ENCODE results near the gene MYO7B. TPM values are rescaled to one million over a fixed set of nuclear protein-coding genes. Genes with fewer than 3 reads are reported as not detected.

MYO7B gene
- polyA plus RNA-seq, 1 of the 3 experiments (the other 2 are of a cell fraction), result 0.08 TPM

- H3K79me2 ChIP-seq (ENCODE audit: insufficient read depth), result no peaks in the 10 kb centered on the region
- H3K36me3 ChIP-seq (replicated peaks in 1 of 2; ENCODE audit: control insufficient read depth in 1 of 2, insufficient read depth in 2 of 2, low read length in 1 of 2), result no peaks in the 10 kb centered on the region
- no peaks in the 10 kb centered on the region for H3F3A ChIP-seq (replicated peaks; ENCODE audit: insufficient read depth)
- no peak overlapping the region for H3K27ac ChIP-seq (ENCODE audit: low read depth in 2 of 2, low read length in 1 of 2)
- no peaks in the 10 kb centered on the region for H3K4me1 ChIP-seq (ENCODE audit: control insufficient read depth in 1 of 2, insufficient read depth in 2 of 2, low read depth in 1 of 2, low read length in 1 of 2)
- no peak for DNase-seq
- ChIA-PET CTCF (no interaction called here), POLR2A (no interaction called here)
- no peaks in the 10 kb centered on the region for H3K9me3 ChIP-seq
- H3K27me3 ChIP-seq (ENCODE audit: insufficient read depth), result no peaks in the 10 kb centered on the region
- WGBS (ENCODE audit: low lambda C conversion rate), result 55% methylated on average over 6 of the region's 8 CpGs
- no peaks in the 10 kb centered on the region for H4K20me1 ChIP-seq (ENCODE audit: insufficient read depth)
- no peak overlapping the region for H3K4me2 ChIP-seq
- H3K9ac ChIP-seq, result no peak overlapping the region
- no peak overlapping the region for H3K4me3 ChIP-seq (ENCODE audit: low read depth in 2 of 2, low read length in 1 of 2)
- H2AFZ ChIP-seq (ENCODE audit: low read depth), result no peak overlapping the region
- TF ChIP-seq CHD2 (IDR thresholded peaks at IDR 0.05; ENCODE audit: low read length, partially characterized antibody), result no peak
- no peak for TF ChIP-seq FOXM1 (IDR thresholded peaks at IDR 0.05; ENCODE audit: low read depth)
- no peak for TF ChIP-seq USF2 (IDR thresholded peaks at IDR 0.05; ENCODE audit: borderline replicate concordance, low read depth, low read length)
- TF ChIP-seq GATA2 (CRISPR knock-in tag; IDR thresholded peaks at IDR 0.05), result no peak
- TF ChIP-seq GABPA (IDR thresholded peaks at IDR 0.05; ENCODE audit: low read depth), result no peak
- TF ChIP-seq RAD21 (IDR thresholded peaks at IDR 0.05; ENCODE audit: low read length), result no peak
- TF ChIP-seq ZBTB33 (IDR thresholded peaks at IDR 0.05; ENCODE audit: borderline replicate concordance, low read depth), result no peak
- TF ChIP-seq JUND (IDR thresholded peaks at IDR 0.05), result no peak
- TF ChIP-seq YY1 (IDR thresholded peaks at IDR 0.05; ENCODE audit: low read depth), result no peak
- TF ChIP-seq MXI1 (IDR thresholded peaks at IDR 0.05; ENCODE audit: low read depth, low read length), result no peak
- no peak for TF ChIP-seq REST (IDR thresholded peaks at IDR 0.05; ENCODE audit: low read depth, low read length)
- no peak for TF ChIP-seq RCOR1 (IDR thresholded peaks at IDR 0.05; ENCODE audit: low read length)
- TF ChIP-seq PBX3 (IDR thresholded peaks at IDR 0.05), result no peak
- no peak for TF ChIP-seq ELF1 (IDR thresholded peaks at IDR 0.05)
- H3K9me2 ChIP-seq, result no peaks in the 10 kb centered on the region
These were observed 49.1 kb downstream of the MYO7B start for GRCh38 chr2:127584516-127585033.
